K562 (cell line): Measurements from ENCODE around the gene TEKT4. TPM values are rescaled to one million over a fixed set of nuclear protein-coding genes. Genes with fewer than 3 reads are reported as not detected.

Experiments
- ATAC-seq: fragments of 200-7000 bp; cut with Tn5 transposase; 3 replicates; pipeline ENCODE4 v1.9.1; 2020; ENCODE audit warnings: moderate library complexity
- BruUV-seq: library from RNA; stranded (reverse); fragments of 400-500 nt; replicated peaks from 2 replicates; lab custom pipeline; 2021; lab: Mats Ljungman, UMichigan
- CTCF ChIA-PET: fragments of 300-600 bp; formaldehyde crosslinking; extraction: SDS; loops from one replicate; lab custom pipeline; 2021; ENCODE audit warnings: low intra/inter-chr PET ratio; lab: Yijun Ruan, JAX
- POLR2A ChIA-PET: fragments of 300-600, 350-650 bp; sonication (Branson Sonifier 250); formaldehyde crosslinking; extraction: SDS; loops from one replicate; lab custom pipeline; 2021; ENCODE audit warnings: antibody characterized with exemption, inconsistent platforms; lab: Yijun Ruan, JAX
- DNase-seq, 4 experiments: peaks; one replicate each; pipeline versions ENCODE4 v3.0.0 to v3.0.0-alpha.2; 2011 to 2018; ENCODE audit warnings: low spot score in 3 of 4, mixed read lengths in 3 of 4; ENCODE audit errors: extremely low read depth in 1 of 4
- FAIRE-seq: peaks from 2 replicates; lab custom pipeline; 2011; peaks lifted over from hg19 to GRCh38; lab: Jason Lieb, UNC
- H2AFZ ChIP-seq: 2 replicates; pipeline ENCODE4 v1.6.0; 2011; ENCODE audit warnings: low read depth, low read length, control low read depth, inconsistent platforms
- H3K27ac ChIP-seq: fragments of 200-600 bp; 3 replicates; pipeline ENCODE4 v1.8.0; 2011; ENCODE audit warnings: low read depth, mild to moderate bottlenecking, control low read depth, inconsistent platforms, low read length, moderate library complexity, mixed read lengths; ENCODE audit errors: extremely low read depth
- H3K27me3 ChIP-seq, 2 experiments: fragments of 300-600 bp in 1 of 2; 2 replicates in 1 of 2; 3 replicates in 1 of 2; pipeline versions ENCODE4 v1.6.0 to v1.8.0; 2011; ENCODE audit warnings: inconsistent platforms in 2 of 2, low read length in 2 of 2, mild to moderate bottlenecking in 1 of 2, mixed read lengths in 1 of 2, moderate library complexity in 1 of 2; ENCODE audit not compliant: control insufficient read depth in 2 of 2, insufficient read depth in 2 of 2
- H3K36me3 ChIP-seq: fragments of 300-600 bp; 3 replicates; pipeline ENCODE4 v1.8.0; 2011; ENCODE audit warnings: mild to moderate bottlenecking, low read length, inconsistent platforms; ENCODE audit not compliant: control insufficient read depth, insufficient read depth
- H3K4me1 ChIP-seq, 2 experiments: fragments of 200-600 bp in 1 of 2; replicated peaks in 1 of 2; 2 replicates in 1 of 2; 3 replicates in 1 of 2; pipeline versions ENCODE4 v1.5.1 to v1.8.0; 2011; ENCODE audit warnings: inconsistent platforms in 2 of 2, low read length in 2 of 2, mild to moderate bottlenecking in 1 of 2, mixed read lengths in 1 of 2, moderate library complexity in 1 of 2; ENCODE audit not compliant: control insufficient read depth in 2 of 2, insufficient read depth in 2 of 2
- H3K4me2 ChIP-seq: 2 replicates; pipeline ENCODE4 v1.6.1; 2011; ENCODE audit warnings: low read length, control low read depth, inconsistent platforms, mixed read lengths; ENCODE audit not compliant: insufficient read depth
- H3K4me3 ChIP-seq: fragments of 200-600 bp; sonication (generic), shearing (Covaris generic); 2 replicates; pipeline ENCODE4 v1.5.1; 2016; ENCODE audit warnings: control low read depth, inconsistent platforms
- H3K79me2 ChIP-seq: fragments of 200-600 bp; 3 replicates; pipeline ENCODE4 v1.8.0; 2011; ENCODE audit warnings: low read length, inconsistent platforms; ENCODE audit not compliant: control insufficient read depth, insufficient read depth
- H3K9ac ChIP-seq, 2 experiments: 2 replicates each; pipeline versions ENCODE4 v1.6.0 to v1.6.1; 2011; ENCODE audit warnings: low read depth in 2 of 2, low read length in 2 of 2, control low read depth in 1 of 2, inconsistent platforms in 1 of 2, mild to moderate bottlenecking in 1 of 2, mixed read lengths in 1 of 2; ENCODE audit not compliant: insufficient read depth in 1 of 2
- H3K9me1 ChIP-seq: one replicate; pipeline ENCODE4 v1.6.0; 2011; ENCODE audit warnings: inconsistent platforms, mild to moderate bottlenecking, low read length, moderate library complexity; ENCODE audit not compliant: control insufficient read depth, insufficient read depth
- H3K9me3 ChIP-seq: replicated peaks from 2 replicates; pipeline ENCODE4 v1.5.1; 2011; ENCODE audit warnings: low read depth, low read length, inconsistent platforms; ENCODE audit not compliant: control insufficient read depth, insufficient read depth
- H4K20me1 ChIP-seq: replicated peaks from 2 replicates; pipeline ENCODE4 v1.6.1; 2011; ENCODE audit warnings: low read length, inconsistent platforms, mixed read lengths; ENCODE audit not compliant: control insufficient read depth, insufficient read depth
- CGGBP1 ChIP-seq: fragments of 250-450 bp; sonication (Bioruptor Pico); IDR thresholded peaks from 2 replicates; pipeline ENCODE4 v1.9.0; 2021; ENCODE audit warnings: mild to moderate bottlenecking
- EP300 ChIP-seq: IDR thresholded peaks from 2 replicates; pipeline ENCODE4 v1.6.1; 2012; ENCODE audit warnings: low read length, improper control_type of control experiment
- ETV1 ChIP-seq: fragments of 450-650 bp; conservative IDR thresholded peaks from 2 replicates; pipeline ENCODE4 v1.6.1; 2016; ENCODE audit warnings: missing genetic modification characterization, control low read depth, low read depth, missing compliant biosample characterization
- FOXO4 ChIP-seq: fragments of 450-650 bp; formaldehyde crosslinking; IDR thresholded peaks from 2 replicates; pipeline ENCODE4 v1.4.0; 2020; ENCODE audit warnings: mild to moderate bottlenecking, moderate library complexity
- RFX7 ChIP-seq: fragments of 250-450 bp; sonication (Bioruptor Pico); IDR thresholded peaks from 2 replicates; pipeline ENCODE4 v1.5.1; 2021; ENCODE audit warnings: mild to moderate bottlenecking
- SOX6 ChIP-seq: fragments of 450-650 bp; IDR thresholded peaks from 2 replicates; pipeline ENCODE4 v1.6.1; 2014; ENCODE audit warnings: mild to moderate bottlenecking
- TRIM24 ChIP-seq, 2 experiments: fragments of 450-650 bp; IDR thresholded peaks; 2 replicates each; pipeline ENCODE4 v1.6.1; 2016
- ZNF184 ChIP-seq: sonication (generic); formaldehyde crosslinking; IDR thresholded peaks from 2 replicates; pipeline ENCODE4 v1.5.0; 2020; ENCODE audit warnings: missing genetic modification reagents
- ZNF511 ChIP-seq: sonication (generic); formaldehyde crosslinking; IDR thresholded peaks from 2 replicates; pipeline ENCODE4 v1.8.0; 2022; ENCODE audit warnings: mild to moderate bottlenecking, missing genetic modification reagents
- ZNF699 ChIP-seq: fragments of 250-450 bp; sonication (Bioruptor Pico); IDR thresholded peaks from 2 replicates; pipeline ENCODE4 v1.8.0; 2021; ENCODE audit warnings: mild to moderate bottlenecking, moderate library complexity; ENCODE audit not compliant: insufficient replicate concordance
- ZNF780A ChIP-seq: fragments of 250-450 bp; sonication (Bioruptor Pico); IDR thresholded peaks from 2 replicates; pipeline ENCODE4 v1.5.0; 2021; ENCODE audit warnings: mild to moderate bottlenecking
- whole genome bisulfite sequencing: fragments of 100-300 bp; shearing (Covaris generic); methylation state at CpG from one replicate; pipeline ENCODE4 v1.1.6; 2016; ENCODE audit warnings: low coverage, mixed read lengths; ENCODE audit not compliant: insufficient coverage; ENCODE audit errors: missing lambda C conversion rate; 5-methylcytosine and 5-hydroxymethylcytosine counted together
- in situ Hi-C: fragments of 300-500 bp; cut with MboI; formaldehyde crosslinking; loops from 4 replicates; pipeline ENCODE4 v1.15.0; 2018; ENCODE audit warnings: inconsistent platforms, mixed read lengths
- intact Hi-C: fragments of 100-400 bp; cut with micrococcal nuclease; formaldehyde crosslinking; loops from 2 replicates; pipeline ENCODE4 v1.14.2; 2022
- polyA plus RNA-seq, 8 experiments: library from polyadenylated mRNA; depleted of rRNA in 4 of 8; stranded (reverse) in 5 of 8; unstranded in 3 of 8; fragments of >200 nt; fragmentation: Nextera tagmentation in 2 of 8; fragmentation: Illumina TruSeq in 1 of 8; extraction: Ambion mirVana in 2 of 8; extraction: Trizol in 1 of 8; gene quantifications; 2 replicates each; pipeline versions ENCODE4 v1.2.1 to v1.2.3, GENCODE V29; 2011 to 2014; ENCODE audit warnings: inconsistent platforms in 1 of 8, missing spikeins in 1 of 8
- total RNA-seq, 7 experiments: library from RNA; depleted of rRNA in 6 of 7; stranded (reverse); fragments of >200 nt in 6 of 7; fragmentation: Illumina TruSeq in 2 of 7; extraction: Trizol in 2 of 7; gene quantifications; 2 replicates each; pipeline versions ENCODE4 v1.2.1 to v1.2.3, GENCODE V29; 2011 to 2021; ENCODE audit warnings: low replicate concordance in 1 of 7

TEKT4 gene
- total and polyA plus RNA-seq, 9 of the 15 experiments (the other 6 are each of a cell fraction or from before 2014, with no cell fraction given): 0.04 to 0.51 (median 0.10) TPM; not detected in 6

- TF ChIP-seq CGGBP1: no peak
- no peak for TF ChIP-seq ZNF184 (CRISPR knock-in tag)
Observed at GRCh38 chr2:94879982-94880377, 8.8 kb downstream of the TEKT4 start (continued).

GRCh38 chr2:94880507-94880906 is 9.3 kb downstream of the TEKT4 start:
- Histone ChIP-seq H2AFZ (no peak overlapping the region), H3K27me3 (no peaks in the 10 kb centered on the region), H3K9me1 (no peaks in the 10 kb centered on the region), H3K79me2 (no peaks in the 10 kb centered on the region), H3K4me2 (no peak overlapping the region), H3K4me1 (0 out of 5 replicates have a peak, but pooled peaks cover 0 to 1% of the 10 kb centered on the region in 2 experiments), H3K9me3 (no peaks in the 10 kb centered on the region), H3K4me3 (no peak overlapping the region), H3K9ac (no peak overlapping the region)
- CTCF ChIA-PET: no interaction called here
- WGBS: 0% methylated on average over 6 of the region's 8 CpGs
- ATAC-seq: no peak
- no peak for FAIRE-seq
- intact Hi-C loops (no loop called here), in situ Hi-C loops (no loop called here)
- POLR2A ChIA-PET: no interaction called here
- DNase-seq: no peak
- TF ChIP-seq ZNF780A (no peak), RFX7 (CRISPR knock-in tag) (no peak), ETV1 (tag) (no peak), TRIM24 (IDR thresholded peaks at IDR 0.05) (no peak), EP300 (no peak), ZNF511 (CRISPR knock-in tag) (no peak), ZNF699 (CRISPR knock-in tag) (no peak), SOX6 (no peak), FOXO4 (CRISPR knock-in tag) (no peak)
- TF ChIP-seq, all 486 proteins: peak for 0
- H3K27ac ChIP-seq: no peak overlapping the region
- H4K20me1 ChIP-seq: no peaks in the 10 kb centered on the region
- BruUV-seq: no TSS peak
- no peaks in the 10 kb centered on the region for H3K36me3 ChIP-seq
